Right atrium auricular region (tissue), 2 donors: Measurements from ENCODE around the gene VPS33A. TPM values are rescaled to one million over a fixed set of nuclear protein-coding genes. Genes with fewer than 3 reads are reported as not detected.

ENCODE experiments used
- DNase-seq: peaks from one replicate; pipeline ENCODE4 v3.0.0-alpha.2; 2019; ENCODE audit warnings: low spot score
- H3K27ac ChIP-seq, 2 donors: fragments of 200-600 bp; sonication (generic); 1 replicate in 1 of 2; 2 replicates in 1 of 2; pipeline ENCODE4 v1.5.1; 2016 to 2019
- H3K27me3 ChIP-seq, 2 donors: fragments of 200-600 bp; sonication (generic); one replicate each; pipeline versions ENCODE4 v1.5.1 to v1.6.0; 2017 to 2019
- H3K36me3 ChIP-seq: fragments of 200-600 bp; sonication (generic); one replicate; pipeline ENCODE4 v1.5.1; 2016
- H3K4me1 ChIP-seq, 2 donors: fragments of 200-600 bp; sonication (generic); one replicate each; pipeline versions ENCODE4 v1.5.1 to v1.6.0; 2017 to 2019
- H3K4me3 ChIP-seq, 2 donors: fragments of 200-600 bp; sonication (generic); 1 replicate in 1 of 2; 2 replicates in 1 of 2; pipeline ENCODE4 v1.5.1; 2017 to 2019; ENCODE audit warnings: mild to moderate bottlenecking in 1 of 2, moderate library complexity in 1 of 2
- H3K9me3 ChIP-seq, 2 donors: fragments of 200-600 bp; sonication (generic); one replicate each; pipeline ENCODE4 v1.5.1; 2019
- CTCF ChIP-seq, 2 donors: fragments of 200-600 bp; sonication (generic); IDR thresholded peaks; one replicate each; pipeline ENCODE4 v1.5.1; 2019; ENCODE audit warnings: antibody characterized with exemption in 2 of 2
- total RNA-seq, 2 donors: library from RNA; depleted of rRNA; stranded (reverse); fragments of >200 nt; gene quantifications; one replicate each; pipeline ENCODE4 v1.1.0, GENCODE V29; 2016

VPS33A gene
- total RNA-seq, 2 donors from 2014 or later = 7.6 to 8.4 TPM

GRCh38 chr12:122250047-122250446, 16.2 kb downstream of the VPS33A start:
- TF ChIP-seq CTCF (IDR thresholded peaks at IDR 0.05) = no peak
- Histone ChIP-seq H3K4me3 (no peak overlapping the region), H3K4me1 (no peaks in the 10 kb centered on the region), H3K27ac (no peak overlapping the region), H3K36me3 (peaks cover 16% of the 10 kb centered on the region), H3K27me3 (no peaks in the 10 kb centered on the region), H3K9me3 (no peaks in the 10 kb centered on the region)
- DNase-seq = no peak

- no peak for DNase-seq
- TF ChIP-seq CTCF (IDR thresholded peaks at IDR 0.05) = no peak
- Histone ChIP-seq H3K4me1 (no peaks in the 10 kb centered on the region), H3K9me3 (no peaks in the 10 kb centered on the region), H3K27ac (no peak overlapping the region), H3K27me3 (no peaks in the 10 kb centered on the region), H3K36me3 (peaks cover 46% of the 10 kb centered on the region), H3K4me3 (no peak overlapping the region)
Observed at GRCh38 chr12:122245553-122245952, 20.7 kb downstream of the VPS33A start.

GRCh38 chr12:122244565-122245371, 21.5 kb downstream of the VPS33A start:
- no peak overlapping the region for H3K4me3 ChIP-seq

GRCh38 chr12:122243965-122244364, 22.3 kb downstream of the VPS33A start:
- Histone ChIP-seq H3K27ac (no peak overlapping the region), H3K36me3 (peaks cover 50% of the 10 kb centered on the region), H3K4me3 (no peak overlapping the region), H3K9me3 (no peaks in the 10 kb centered on the region), H3K4me1 (no peaks in the 10 kb centered on the region), H3K27me3 (no peaks in the 10 kb centered on the region)
- no peak for DNase-seq
- TF ChIP-seq CTCF (IDR thresholded peaks at IDR 0.05) = no peak

More at GRCh38 chr12:122244565-122245371, 21.5 kb downstream of the VPS33A start:
- H3K27ac ChIP-seq = no peak overlapping the region
- DNase-seq = no peak
- no peaks in the 10 kb centered on the region for H3K9me3 ChIP-seq
- no peaks in the 10 kb centered on the region for H3K4me1 ChIP-seq
- TF ChIP-seq CTCF (IDR thresholded peaks at IDR 0.05) = no peak
- H3K36me3 ChIP-seq = peaks cover 52% of the 10 kb centered on the region
- no peaks in the 10 kb centered on the region for H3K27me3 ChIP-seq

- no peaks in the 10 kb centered on the region for H3K4me1 ChIP-seq
- DNase-seq = no peak
- no peak overlapping the region for H3K4me3 ChIP-seq
- H3K36me3 ChIP-seq = peaks cover 64% of the 10 kb centered on the region
- H3K27me3 ChIP-seq = no peaks in the 10 kb centered on the region
- TF ChIP-seq CTCF (IDR thresholded peaks at IDR 0.05) = no peak
- no peak overlapping the region for H3K27ac ChIP-seq
- H3K9me3 ChIP-seq = no peaks in the 10 kb centered on the region
Observed at GRCh38 chr12:122238861-122239260, 27.4 kb downstream of the VPS33A start.

- H3K9me3 ChIP-seq = no peaks in the 10 kb centered on the region
- peaks cover 71% of the 10 kb centered on the region for H3K36me3 ChIP-seq
- no peak for TF ChIP-seq CTCF (IDR thresholded peaks at IDR 0.05)
Observed at GRCh38 chr12:122235741-122236140, 30.6 kb downstream of the VPS33A start.

More at GRCh38 chr12:122235741-122236140, 30.6 kb downstream of the VPS33A start:
- H3K27me3 ChIP-seq = no peaks in the 10 kb centered on the region
- no peaks in the 10 kb centered on the region for H3K4me1 ChIP-seq
- DNase-seq = no peak
- no peak overlapping the region for H3K4me3 ChIP-seq
- no peak overlapping the region for H3K27ac ChIP-seq
